ENCODE data around the gene QDPR.

QDPR gene

GRCh38 chr4:17526695-17527477, 15.0 kb upstream of the QDPR start:
- FAIRE-seq: no peak

DNA sequence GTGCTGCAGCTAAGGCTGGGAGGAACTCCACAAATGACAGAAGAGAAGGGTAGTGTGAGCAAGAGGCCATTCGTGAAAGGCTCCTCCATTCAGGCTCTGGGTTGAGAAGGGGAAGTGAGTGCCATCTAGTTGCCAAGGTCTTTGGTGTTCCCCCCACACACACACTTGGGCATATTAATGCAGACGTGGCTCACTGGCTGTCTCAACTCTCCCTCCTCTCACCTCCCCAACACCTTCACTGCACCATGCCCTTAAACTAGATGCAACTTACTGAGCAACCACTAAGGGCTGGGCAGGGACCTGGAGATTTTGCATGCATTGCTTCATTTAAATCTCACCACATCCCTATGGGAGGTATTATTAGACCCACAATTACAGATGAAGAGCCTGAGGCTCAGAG, 11.8 kb upstream of the QDPR start:
- FAIRE-seq: no peak

DNA sequence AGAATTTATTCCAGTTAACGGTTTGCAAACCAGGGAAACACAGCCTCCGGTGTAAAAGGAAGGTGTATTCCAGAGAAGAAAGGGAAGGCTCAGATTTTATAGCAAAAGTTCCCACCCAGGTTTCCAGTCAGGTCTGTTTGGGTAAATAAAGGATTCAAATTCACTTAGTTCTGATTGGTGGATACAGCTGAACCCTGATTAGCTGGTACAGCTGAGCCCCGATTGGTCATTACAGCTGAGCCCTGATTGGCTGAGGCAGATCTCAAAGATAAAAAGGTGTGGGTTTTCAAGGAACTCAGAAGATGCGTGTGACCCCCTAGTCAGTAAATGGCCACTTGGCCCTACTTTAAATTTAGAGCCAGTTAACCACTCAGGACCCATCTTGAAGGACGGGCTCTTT, 9.7 kb upstream of the QDPR start:
- FAIRE-seq: no peak

- FAIRE-seq: no peak
Measured at GRCh38 chr4:17517664-17518063, 5.8 kb upstream of the QDPR start.

GRCh38 chr4:17516980-17517379, 5.1 kb upstream of the QDPR start:
- no peak for FAIRE-seq

DNA sequence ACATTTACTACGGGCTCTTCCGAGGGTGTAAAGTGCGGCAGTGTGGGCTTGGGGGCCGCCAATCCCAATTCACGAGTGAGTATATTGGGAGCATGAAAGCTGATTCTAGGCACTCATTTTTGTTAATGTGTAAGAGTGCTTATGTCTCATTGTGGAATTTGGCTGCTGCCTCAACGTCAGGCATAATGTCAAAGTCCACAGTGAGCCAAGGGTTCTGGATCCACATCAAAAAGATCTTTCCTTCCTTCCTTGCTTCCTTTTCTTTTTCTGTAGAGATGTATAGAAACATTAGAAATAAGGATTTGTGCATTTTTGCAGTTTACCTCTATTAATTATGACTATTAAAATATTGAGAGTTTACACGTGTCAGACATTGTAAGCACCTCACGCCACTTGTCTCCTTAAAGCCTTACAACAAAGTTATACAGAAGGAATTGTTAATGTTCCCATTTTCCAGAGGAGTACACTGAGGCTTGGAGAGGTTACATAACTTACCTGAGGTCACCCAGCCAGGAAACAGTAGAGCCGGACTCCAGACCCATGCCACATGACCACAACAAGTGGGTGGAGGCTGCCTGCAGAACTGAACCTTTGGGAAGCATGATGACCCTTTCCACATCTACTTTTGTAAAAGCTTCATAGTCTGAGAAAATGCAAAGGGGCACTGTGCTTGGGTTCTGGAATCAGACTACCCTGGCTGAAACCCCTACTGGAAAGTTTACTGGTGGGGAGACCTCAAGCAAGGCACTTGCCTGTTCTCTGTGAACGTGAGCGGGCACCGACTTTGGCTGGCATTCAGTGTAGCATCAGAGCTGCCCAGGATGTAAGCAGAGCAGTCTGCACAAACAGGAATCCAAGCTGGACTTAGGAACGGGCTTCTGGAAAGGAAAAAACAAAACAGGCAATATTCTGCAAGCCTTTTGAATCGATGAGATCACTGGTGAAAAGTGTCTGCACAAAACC, 3.8 kb upstream of the QDPR start:
- FAIRE-seq: no peak

GRCh38 chr4:17514865-17515264, 3.0 kb upstream of the QDPR start, which contains the start of gene CLRN2:
Gene CLRN2 (plus strand): TSS chr4:17515165. CDS start chr4:17515267, 102 bp downstream.
- FAIRE-seq: no peak

- FAIRE-seq: no peak
Measured at GRCh38 chr4:17512973-17513665, 1.2 kb upstream of the QDPR start.

DNA sequence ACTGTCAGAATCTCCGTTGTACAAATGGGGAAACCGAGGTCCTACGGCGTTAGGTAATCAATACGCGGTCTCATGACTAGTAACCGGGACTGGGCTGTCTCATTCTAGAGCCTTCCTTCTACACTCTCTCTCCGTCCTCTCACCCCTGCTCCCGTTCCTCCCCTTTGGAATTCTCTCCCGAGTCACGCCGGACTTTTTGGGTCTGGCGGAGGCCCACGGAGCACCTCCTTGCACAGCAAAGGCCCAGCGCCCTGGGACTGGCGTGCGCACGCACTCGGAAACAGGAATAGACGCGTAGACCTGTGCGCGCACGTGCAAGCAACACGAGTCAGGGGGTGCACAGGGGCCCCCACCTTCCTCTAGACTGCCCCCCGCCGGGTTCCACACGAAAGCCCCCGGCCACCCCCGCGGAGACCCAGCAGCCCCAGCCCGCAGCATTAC, 361 bp downstream of the QDPR start:
- no peak for FAIRE-seq

DNA sequence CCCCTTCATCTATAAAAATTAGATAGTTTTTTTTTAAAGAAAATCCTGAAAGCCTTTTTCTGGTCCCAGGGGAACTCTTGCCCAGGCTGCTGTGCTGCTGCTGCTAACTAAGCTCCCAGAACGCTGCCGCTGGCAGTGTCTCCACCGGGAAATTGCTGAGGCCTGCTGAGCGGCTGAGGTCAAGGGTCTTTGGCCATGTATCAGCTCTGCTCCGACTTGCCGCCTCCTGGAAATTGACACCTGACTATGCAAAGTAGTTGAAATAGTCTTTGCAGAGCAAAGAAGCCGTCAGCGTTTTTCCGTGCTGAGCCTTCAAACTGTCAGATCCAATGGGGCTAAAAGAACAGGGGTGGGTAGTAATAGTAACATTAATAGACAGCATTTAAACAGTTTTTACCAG, 839 bp downstream of the QDPR start:
- FAIRE-seq: no peak

DNA sequence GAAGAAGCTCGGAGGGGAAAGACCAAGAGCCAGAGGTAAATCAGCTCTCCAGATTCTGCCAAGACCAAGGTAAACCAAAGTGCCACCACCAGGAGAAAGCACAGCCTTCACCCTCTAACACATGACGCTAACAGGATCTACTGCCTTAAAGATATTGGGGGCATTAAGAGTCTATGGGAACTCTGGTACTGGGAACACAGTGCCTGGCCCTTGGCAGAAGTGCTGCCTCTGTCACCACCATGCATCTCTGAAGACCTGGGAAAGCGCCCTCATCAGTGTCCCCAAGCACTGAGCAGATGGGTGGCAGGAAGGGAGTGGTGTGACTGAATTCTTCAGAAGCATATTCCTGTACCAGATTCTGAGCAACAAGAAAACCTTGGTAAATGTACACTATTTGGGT, 1.3 kb downstream of the QDPR start:
- FAIRE-seq: no peak

GRCh38 chr4:17504081-17504480, 7.8 kb downstream of the QDPR start:
- no peak for FAIRE-seq

DNA sequence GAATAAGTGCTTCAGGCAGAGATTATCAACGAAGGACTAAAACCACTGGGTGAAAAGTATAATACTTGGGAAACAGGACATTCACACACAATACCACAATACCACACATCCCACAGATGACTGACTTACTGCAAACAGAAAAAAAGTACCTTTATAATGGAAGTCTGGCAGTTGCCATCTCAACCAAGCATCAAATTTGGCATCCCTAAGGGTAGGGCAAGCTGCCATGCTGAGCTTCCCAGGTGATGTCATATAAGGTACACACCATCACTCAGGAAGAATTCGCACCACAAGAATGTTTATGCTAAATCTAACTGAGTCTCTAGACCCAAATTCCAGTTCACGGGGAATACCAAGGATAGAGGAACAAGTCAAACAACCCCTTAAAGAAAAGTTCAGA, 9.1 kb downstream of the QDPR start:
- FAIRE-seq: no peak

DNA sequence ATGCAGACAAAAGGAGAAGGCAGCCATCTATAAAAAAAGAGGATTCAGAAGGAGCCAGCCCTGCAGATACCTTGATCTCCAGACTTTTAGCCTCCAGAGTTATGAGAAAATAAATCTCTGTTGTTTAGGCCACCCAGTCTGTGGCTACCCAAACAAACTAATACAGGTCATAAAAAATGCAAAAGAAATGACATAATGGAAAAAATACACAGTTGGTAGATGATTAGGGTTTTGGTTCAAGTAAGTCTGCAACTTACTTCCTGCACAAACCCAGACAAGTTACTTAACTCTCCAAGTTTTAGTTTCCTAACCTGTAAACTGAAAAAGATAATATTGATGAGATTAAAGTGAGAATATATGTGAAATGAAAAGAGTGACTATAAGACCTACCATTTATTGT, 11.3 kb downstream of the QDPR start:
- no peak for FAIRE-seq

GRCh38 chr4:17497890-17498523, 13.9 kb downstream of the QDPR start:
- no peak for FAIRE-seq

- no peak for FAIRE-seq
Measured at GRCh38 chr4:17494258-17495190, 17.4 kb downstream of the QDPR start.

GRCh38 chr4:17493619-17494018, 18.3 kb downstream of the QDPR start:
- FAIRE-seq: no peak

- no peak for FAIRE-seq
Measured at GRCh38 chr4:17492876-17493275, 19.0 kb downstream of the QDPR start.

GRCh38 chr4:17492058-17492741, 19.7 kb downstream of the QDPR start:
- no peak for FAIRE-seq

DNA sequence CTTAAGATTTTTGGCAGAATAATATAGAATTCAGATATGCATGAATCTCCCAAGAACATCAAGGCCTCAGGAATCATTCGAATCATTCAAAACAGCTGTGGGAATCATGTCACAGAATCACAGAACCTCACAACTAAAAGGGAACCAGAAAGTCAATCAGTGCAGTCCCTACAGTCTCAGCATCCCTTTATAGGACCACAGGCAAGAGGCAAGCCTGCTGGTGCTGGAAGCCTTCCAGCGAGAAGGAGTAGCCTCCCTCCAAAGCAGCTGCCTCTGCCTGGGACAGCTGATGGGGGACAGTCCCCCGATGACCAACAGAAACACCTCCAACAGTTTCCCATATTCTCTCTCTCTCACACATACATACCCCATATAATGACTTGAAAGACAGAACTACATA, 20.7 kb downstream of the QDPR start:
- FAIRE-seq: no peak

- FAIRE-seq: no peak
Measured at GRCh38 chr4:17490575-17491059, 21.3 kb downstream of the QDPR start.
